Esophagus (tissue), 2 donors: ENCODE measurements around the gene TNFRSF1A. TPM values are rescaled to one million over a fixed set of nuclear protein-coding genes. Genes with fewer than 3 reads are reported as not detected.

Experiments used
- H3K27ac ChIP-seq, 2 donors: one replicate each; pipeline ENCODE4 v1.5.1; 2013; ENCODE audit warnings: low read depth in 2 of 2, mild to moderate bottlenecking in 2 of 2, inconsistent platforms in 1 of 2, low read length in 1 of 2, moderate library complexity in 1 of 2
- H3K27me3 ChIP-seq, 2 donors: one replicate each; pipeline ENCODE4 v1.6.1; 2013; ENCODE audit warnings: low read length in 2 of 2, control low read depth in 1 of 2, mild to moderate bottlenecking in 1 of 2; ENCODE audit not compliant: insufficient read depth in 2 of 2, control insufficient read depth in 1 of 2
- H3K36me3 ChIP-seq, 2 donors: one replicate each; pipeline ENCODE4 v1.6.1; 2013; ENCODE audit warnings: low read length in 1 of 2; ENCODE audit not compliant: control insufficient read depth in 2 of 2, insufficient read depth in 2 of 2
- H3K4me1 ChIP-seq, 2 donors: one replicate each; pipeline ENCODE4 v1.6.1; 2013; ENCODE audit warnings: low read length in 1 of 2; ENCODE audit not compliant: control insufficient read depth in 2 of 2, insufficient read depth in 2 of 2
- H3K4me3 ChIP-seq, 2 donors: one replicate each; pipeline ENCODE4 v1.5.1; 2013; ENCODE audit warnings: low read length in 2 of 2, mild to moderate bottlenecking in 2 of 2, low read depth in 1 of 2, moderate library complexity in 1 of 2
- H3K9me3 ChIP-seq, 2 donors: one replicate each; pipeline ENCODE4 v1.6.1; 2013; ENCODE audit warnings: mild to moderate bottlenecking in 2 of 2, low read depth in 1 of 2, low read length in 1 of 2, moderate library complexity in 1 of 2; ENCODE audit not compliant: control insufficient read depth in 2 of 2, insufficient read depth in 1 of 2
- WGBS, 2 donors: extraction: QIAGEN DNeasy Blood & Tissue Kit; methylation state at CpG; one replicate each; pipeline ENCODE4 v1.1.7; 2013; 5-methylcytosine and 5-hydroxymethylcytosine counted together
- polyA plus RNA-seq, 2 donors: library from polyadenylated mRNA; stranded (reverse); fragments of 200-250 nt; gene quantifications; one replicate each; pipeline ENCODE4 v1.2.3, GENCODE V29; 2013
- donor health status: healthy with polysubstance abuse.
- donor health status: Bipolar disorder and iron deficiency.

Gene TNFRSF1A
- 10 to 100 TPM; 41.7 to 71.4 TPM for polyA plus RNA-seq

DNA sequence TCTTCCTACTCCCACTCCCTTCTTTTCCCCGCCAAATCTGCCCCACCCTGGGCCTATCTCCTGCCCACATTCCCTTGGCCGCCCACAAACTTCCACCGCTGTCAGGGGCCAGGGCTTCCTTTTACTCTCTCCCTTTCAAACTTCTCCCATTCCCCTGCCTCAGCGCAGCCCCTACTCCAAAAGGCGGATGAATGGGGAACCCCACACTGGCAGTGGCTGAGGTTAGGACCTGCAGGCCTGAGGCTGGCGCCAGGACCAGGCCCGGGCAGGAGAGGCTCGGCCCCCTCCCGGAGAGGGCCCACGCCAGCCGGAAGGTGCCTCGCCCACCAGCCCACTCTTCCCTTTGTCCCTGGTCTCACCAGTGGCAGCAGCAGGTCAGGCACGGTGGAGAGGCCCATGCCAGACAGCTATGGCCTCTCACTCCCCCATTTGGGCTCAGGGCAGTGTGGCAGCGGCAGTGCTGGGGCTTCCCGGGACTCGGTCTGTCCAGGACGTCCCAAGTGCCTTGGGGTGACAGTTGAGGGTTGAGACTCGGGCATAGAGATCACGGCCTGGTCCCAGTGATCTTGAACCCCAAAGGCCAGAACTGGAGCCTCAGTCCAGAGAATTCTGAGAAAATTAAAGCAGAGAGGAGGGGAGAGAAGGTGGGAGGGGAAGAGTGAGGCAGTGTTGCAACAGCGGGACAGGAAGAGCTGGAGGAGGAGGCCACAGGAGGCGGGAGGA, at the start of gene TNFRSF1A:
Gene TNFRSF1A (minus strand): TSS at position 660 of the 723 bp plus-strand sequence. CDS start 262 bp downstream, at position 398.
- H3K27me3 ChIP-seq = no peaks in the 10 kb centered on the region
- H3K4me1 ChIP-seq = peaks cover 7 to 37% of the 10 kb centered on the region in 2 donors
- H3K4me3 ChIP-seq = peak within 1 kb of the TSS; percentile 84 to 85
- peak within 1 kb of the TSS; percentile 94 to 100 for H3K27ac ChIP-seq
- no peaks in the 10 kb centered on the region for H3K36me3 ChIP-seq
- 1% methylated on average over 21 of the region's 21 CpGs for WGBS, 2 donors
- H3K9me3 ChIP-seq = no peaks in the 10 kb centered on the region

DNA sequence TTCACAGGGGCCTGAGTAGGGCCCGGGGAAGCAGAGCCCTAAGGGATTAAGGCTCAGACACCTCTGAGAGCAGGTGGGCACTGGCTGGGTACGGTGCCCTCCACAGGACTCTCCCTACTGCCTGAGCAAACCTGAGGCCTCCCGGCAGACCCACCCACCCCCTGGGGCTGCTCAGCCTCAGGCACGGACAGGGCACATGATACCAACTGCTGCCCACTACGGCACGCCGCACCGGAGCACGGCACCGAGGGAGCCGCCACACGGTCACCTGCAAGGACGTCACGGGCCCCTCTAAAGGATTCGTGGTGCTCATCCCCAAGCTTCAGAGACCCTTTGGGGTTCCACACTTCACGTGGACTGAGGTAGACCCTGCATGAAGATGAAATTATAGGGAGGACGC, 49.1 kb upstream of the TNFRSF1A start:
- WGBS, 2 donors = 85 to 87% methylated on average over 17 of the region's 17 CpGs
- H3K27ac ChIP-seq = peak overlapping the region in 1 of 2 donors; percentile 26

GRCh38 chr12:6390084-6390799, 48.4 kb upstream of the TNFRSF1A start:
- Histone ChIP-seq H3K27ac (peak overlapping the region in 1 of 2 donors; percentile 27), H3K4me1 (peaks cover 4 to 18% of the 10 kb centered on the region in 2 donors), H3K9me3 (no peaks in the 10 kb centered on the region), H3K4me3 (no peak overlapping the region), H3K27me3 (no peaks in the 10 kb centered on the region), H3K36me3 (peaks cover 25 to 40% of the 10 kb centered on the region in 2 donors)
- 79 to 83% methylated on average over 15 of the region's 15 CpGs for WGBS, 2 donors

More for the DNA sequence above, 49.1 kb upstream of the TNFRSF1A start:
- Histone ChIP-seq H3K9me3 (no peaks in the 10 kb centered on the region), H3K36me3 (peaks cover 25 to 37% of the 10 kb centered on the region in 2 donors), H3K27me3 (no peaks in the 10 kb centered on the region), H3K4me3 (no peak overlapping the region), H3K4me1 (peaks cover 2 to 15% of the 10 kb centered on the region in 2 donors)

DNA sequence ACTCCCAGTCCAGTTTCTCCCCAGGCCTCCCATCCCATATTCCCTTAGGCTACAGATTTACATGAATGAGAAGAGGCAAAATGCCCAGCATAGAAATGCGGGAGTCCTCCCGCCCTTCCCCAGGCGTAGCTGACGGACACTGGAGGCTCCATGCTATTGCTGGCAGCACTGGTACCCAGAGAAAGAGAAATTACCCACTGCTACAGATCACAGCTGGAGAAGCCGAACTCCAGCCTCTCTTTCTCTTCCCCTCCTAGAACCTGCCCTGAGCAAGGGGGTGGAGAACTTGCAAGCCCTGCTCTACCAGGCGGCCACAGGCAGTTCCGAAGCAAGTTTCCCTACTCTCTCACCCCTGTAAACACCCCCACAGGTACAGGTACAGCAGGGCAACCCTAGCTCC, 45.7 kb upstream of the TNFRSF1A start:
- Histone ChIP-seq H3K27me3 (no peaks in the 10 kb centered on the region), H3K36me3 (peaks cover 19 to 37% of the 10 kb centered on the region in 2 donors), H3K4me1 (peaks cover 10 to 35% of the 10 kb centered on the region in 2 donors), H3K27ac (peak overlapping the region in 1 of 2 donors; percentile 81), H3K9me3 (no peaks in the 10 kb centered on the region), H3K4me3 (no peak overlapping the region)
- 65 to 72% methylated on average over 7 of the region's 7 CpGs for WGBS, 2 donors

GRCh38 chr12:6386491-6386890, 44.6 kb upstream of the TNFRSF1A start:
- H3K9me3 ChIP-seq = no peaks in the 10 kb centered on the region
- H3K4me3 ChIP-seq = no peak overlapping the region
- H3K27me3 ChIP-seq = no peaks in the 10 kb centered on the region
- no peak overlapping the region for H3K27ac ChIP-seq
- 42 to 44% methylated on average over 1 of the region's 1 CpG for WGBS, 2 donors
- peaks cover 19 to 37% of the 10 kb centered on the region in 2 donors for H3K36me3 ChIP-seq
- peaks cover 10 to 35% of the 10 kb centered on the region in 2 donors for H3K4me1 ChIP-seq

DNA sequence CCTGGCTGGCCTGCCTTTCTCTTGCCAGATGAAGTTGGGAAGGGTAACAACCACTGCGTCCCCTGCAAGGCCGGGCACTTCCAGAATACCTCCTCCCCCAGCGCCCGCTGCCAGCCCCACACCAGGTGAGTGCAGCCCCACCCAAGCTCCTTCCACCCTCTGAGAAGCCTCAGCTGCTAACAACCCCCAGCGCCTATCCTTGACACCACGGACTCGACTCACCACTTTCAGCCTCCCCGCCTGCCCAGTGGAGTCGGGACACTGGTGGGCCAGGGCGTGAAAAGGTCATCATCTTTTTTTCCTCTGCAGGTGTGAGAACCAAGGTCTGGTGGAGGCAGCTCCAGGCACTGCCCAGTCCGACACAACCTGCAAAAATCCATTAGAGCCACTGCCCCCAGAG, 44.2 kb upstream of the TNFRSF1A start:
- H3K9me3 ChIP-seq = no peaks in the 10 kb centered on the region
- peaks cover 10 to 35% of the 10 kb centered on the region in 2 donors for H3K4me1 ChIP-seq
- H3K36me3 ChIP-seq = peaks cover 19 to 34% of the 10 kb centered on the region in 2 donors
- H3K4me3 ChIP-seq = no peak overlapping the region
- no peaks in the 10 kb centered on the region for H3K27me3 ChIP-seq
- H3K27ac ChIP-seq = no peak overlapping the region
- 80% methylated on average over 11 of the region's 11 CpGs for WGBS, 2 donors

- Histone ChIP-seq H3K9me3 (no peaks in the 10 kb centered on the region), H3K27me3 (no peaks in the 10 kb centered on the region), H3K36me3 (peaks cover 12 to 23% of the 10 kb centered on the region in 2 donors), H3K27ac (peak overlapping the region; percentile 93 to 94), H3K4me1 (peaks cover 10 to 37% of the 10 kb centered on the region in 2 donors), H3K4me3 (peak overlapping the region; percentile 90 to 96)
- WGBS, 2 donors = 33 to 42% methylated on average over 35 to 36 of the region's 36 CpGs
These were observed 42.9 kb upstream of the TNFRSF1A start for GRCh38 chr12:6384499-6385436.

DNA sequence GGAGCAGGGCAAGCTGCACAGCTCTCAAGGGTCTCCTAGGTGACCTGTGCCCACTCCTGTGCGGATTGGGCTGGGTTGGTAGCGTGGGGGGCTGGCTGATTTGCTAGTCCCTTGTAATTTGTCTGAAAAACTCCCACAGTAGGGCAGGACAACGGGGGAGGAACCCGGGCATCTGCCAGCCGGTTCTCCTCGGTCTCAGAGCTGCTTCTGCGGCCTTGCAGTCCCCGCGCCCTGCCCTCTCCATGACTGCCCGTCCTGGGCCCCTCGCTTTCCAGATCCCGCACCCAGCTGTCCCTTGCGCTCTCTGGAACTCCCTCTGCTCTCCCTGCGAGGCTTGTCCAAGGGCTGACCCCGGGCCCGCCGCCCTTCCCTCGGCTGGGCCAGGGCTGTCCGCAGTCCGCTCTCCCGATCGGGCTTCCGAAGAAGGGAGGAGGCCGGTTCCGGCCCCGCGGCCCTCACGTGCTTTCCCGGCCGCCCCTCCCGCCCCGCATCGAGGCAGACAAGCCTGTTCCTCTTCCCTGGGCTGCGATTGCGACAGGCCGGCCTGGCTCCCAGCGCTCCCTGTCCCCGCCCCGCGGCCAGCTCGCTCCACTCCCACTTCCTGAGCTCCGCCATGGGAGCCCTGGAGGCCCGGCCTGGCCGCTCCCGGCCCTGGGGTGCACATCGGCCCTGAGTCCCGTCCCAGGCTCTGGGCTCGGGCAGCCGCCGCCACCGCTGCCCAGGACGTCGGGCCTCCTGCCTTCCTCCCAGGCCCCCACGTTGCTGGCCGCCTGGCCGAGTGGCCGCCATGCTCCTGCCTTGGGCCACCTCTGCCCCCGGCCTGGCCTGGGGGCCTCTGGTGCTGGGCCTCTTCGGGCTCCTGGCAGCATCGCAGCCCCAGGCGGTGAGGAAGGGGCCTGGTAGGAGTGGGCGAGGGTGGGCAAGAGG, 42.0 kb upstream of the TNFRSF1A start, which contains the start of gene LTBR:
Gene LTBR (plus strand): TSS at position 591 of the 927 bp plus-strand sequence. CDS start 197 bp downstream, at position 788.
- Histone ChIP-seq H3K9me3 (no peaks in the 10 kb centered on the region), H3K4me3 (peak within 1 kb of the TSS; percentile 90 to 96), H3K36me3 (peaks cover 7 to 18% of the 10 kb centered on the region in 2 donors), H3K4me1 (peaks cover 10 to 37% of the 10 kb centered on the region in 2 donors), H3K27ac (peak within 1 kb of the TSS; percentile 93 to 94), H3K27me3 (no peaks in the 10 kb centered on the region)
- WGBS, 2 donors = 6 to 9% methylated on average over 60 to 62 of the region's 62 CpGs
